ENCODE data around the gene STXBP3. TPM values are rescaled to one million over a fixed set of nuclear protein-coding genes. Genes with fewer than 3 reads are reported as not detected.

Gene STXBP3
- total and polyA plus RNA-seq, 2 experiments from 2014 or later, result 25.0 to 77.5 TPM

DNA sequence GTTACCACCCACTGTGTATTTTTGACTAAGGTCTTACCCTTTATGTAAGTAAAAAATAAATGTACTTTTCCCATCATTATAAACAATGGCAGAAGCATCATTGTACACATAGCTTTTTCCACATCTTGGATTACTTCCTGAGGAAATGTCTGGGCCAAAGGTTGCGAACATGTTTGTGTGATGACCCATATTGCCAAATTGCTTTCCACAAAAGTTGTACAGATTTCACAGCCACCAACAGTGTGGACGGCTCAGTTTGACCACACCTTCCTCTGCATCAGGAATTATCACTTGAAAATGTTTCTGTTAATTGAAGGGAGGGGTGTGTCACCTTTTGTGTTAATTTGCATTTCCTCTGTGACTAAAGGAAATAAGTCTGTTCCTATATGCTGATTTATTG is 84.8 kb downstream of the STXBP3 start:
- Histone ChIP-seq H3K9me3 (ENCODE audit: low read depth) (no peaks in the 10 kb centered on the region), H3K4me1 (ENCODE audit: insufficient read depth) (peaks cover 19% of the 10 kb centered on the region), H3K36me3 (replicated peaks; ENCODE audit: insufficient read depth, low read depth) (no peaks in the 10 kb centered on the region), H3K27me3 (no peaks in the 10 kb centered on the region), H3K4me2 (peak overlapping the region; percentile 15), H3K79me2 (no peaks in the 10 kb centered on the region), H3K9me2 (replicated peaks; ENCODE audit: insufficient read depth) (no peaks in the 10 kb centered on the region), H3K4me3 (no peak overlapping the region), H4K20me1 (ENCODE audit: insufficient read depth, poor library complexity, severe bottlenecking) (no peaks in the 10 kb centered on the region), H3K27ac (peak overlapping the region; percentile 83), H2AFZ (peak overlapping the region; percentile 22)
- 52% methylated on average over 2 of the region's 2 CpGs for WGBS (ENCODE audit: low lambda C conversion rate, missing lambda C conversion rate)
- TF ChIP-seq, protein P1, sequence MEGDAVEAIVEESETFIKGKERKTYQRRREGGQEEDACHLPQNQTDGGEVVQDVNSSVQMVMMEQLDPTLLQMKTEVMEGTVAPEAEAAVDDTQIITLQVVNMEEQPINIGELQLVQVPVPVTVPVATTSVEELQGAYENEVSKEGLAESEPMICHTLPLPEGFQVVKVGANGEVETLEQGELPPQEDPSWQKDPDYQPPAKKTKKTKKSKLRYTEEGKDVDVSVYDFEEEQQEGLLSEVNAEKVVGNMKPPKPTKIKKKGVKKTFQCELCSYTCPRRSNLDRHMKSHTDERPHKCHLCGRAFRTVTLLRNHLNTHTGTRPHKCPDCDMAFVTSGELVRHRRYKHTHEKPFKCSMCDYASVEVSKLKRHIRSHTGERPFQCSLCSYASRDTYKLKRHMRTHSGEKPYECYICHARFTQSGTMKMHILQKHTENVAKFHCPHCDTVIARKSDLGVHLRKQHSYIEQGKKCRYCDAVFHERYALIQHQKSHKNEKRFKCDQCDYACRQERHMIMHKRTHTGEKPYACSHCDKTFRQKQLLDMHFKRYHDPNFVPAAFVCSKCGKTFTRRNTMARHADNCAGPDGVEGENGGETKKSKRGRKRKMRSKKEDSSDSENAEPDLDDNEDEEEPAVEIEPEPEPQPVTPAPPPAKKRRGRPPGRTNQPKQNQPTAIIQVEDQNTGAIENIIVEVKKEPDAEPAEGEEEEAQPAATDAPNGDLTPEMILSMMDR (IDR thresholded peaks at IDR 0.05; ENCODE audit: poor library complexity), result no peak
- no peak for TF ChIP-seq EZH2 (IDR thresholded peaks at IDR 0.05; ENCODE audit: borderline replicate concordance)
- TF ChIP-seq EZH2phosphoT487 (IDR thresholded peaks at IDR 0.05; ENCODE audit: low read depth, severe bottlenecking, unreplicated experiment), result no peak
- DNase-seq (ENCODE audit: low spot score), result no peak

DNA sequence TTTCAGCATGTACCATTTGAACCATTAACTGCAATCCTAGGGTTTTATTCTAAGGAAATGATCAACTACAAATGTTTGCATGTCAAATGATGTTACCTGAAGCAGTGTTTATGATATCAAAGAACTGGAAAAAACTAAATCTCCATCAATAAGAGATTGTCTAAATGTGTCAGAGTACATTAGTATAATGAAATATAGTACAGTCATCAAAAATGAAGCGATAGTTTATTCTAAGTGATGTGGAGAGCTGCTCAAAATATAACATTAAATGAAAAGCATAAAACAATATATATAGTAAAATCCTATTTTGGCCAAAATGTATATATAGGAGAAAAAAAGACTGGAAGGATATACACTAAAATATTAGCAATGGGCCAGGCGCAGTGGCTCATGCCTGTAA is 86.5 kb downstream of the STXBP3 start:
- Histone ChIP-seq H3K27ac (no peak overlapping the region), H3K4me3 (no peak overlapping the region), H2AFZ (no peak overlapping the region), H4K20me1 (ENCODE audit: insufficient read depth, poor library complexity, severe bottlenecking) (no peaks in the 10 kb centered on the region), H3K9me2 (replicated peaks; ENCODE audit: insufficient read depth) (no peaks in the 10 kb centered on the region), H3K79me2 (no peaks in the 10 kb centered on the region), H3K9me3 (ENCODE audit: low read depth) (no peaks in the 10 kb centered on the region), H3K27me3 (no peaks in the 10 kb centered on the region), H3K4me2 (no peak overlapping the region), H3K36me3 (replicated peaks; ENCODE audit: insufficient read depth, low read depth) (no peaks in the 10 kb centered on the region), H3K4me1 (ENCODE audit: insufficient read depth) (peaks cover 19% of the 10 kb centered on the region)
- DNase-seq (ENCODE audit: low spot score), result no peak
- WGBS (ENCODE audit: low lambda C conversion rate, missing lambda C conversion rate), result 97% methylated on average over 2 of the region's 2 CpGs
- TF ChIP-seq EZH2 (IDR thresholded peaks at IDR 0.05; ENCODE audit: borderline replicate concordance), result no peak
- TF ChIP-seq, protein P1 (IDR thresholded peaks at IDR 0.05; ENCODE audit: poor library complexity), result no peak
- no peak for TF ChIP-seq EZH2phosphoT487 (IDR thresholded peaks at IDR 0.05; ENCODE audit: low read depth, severe bottlenecking, unreplicated experiment)

DNA sequence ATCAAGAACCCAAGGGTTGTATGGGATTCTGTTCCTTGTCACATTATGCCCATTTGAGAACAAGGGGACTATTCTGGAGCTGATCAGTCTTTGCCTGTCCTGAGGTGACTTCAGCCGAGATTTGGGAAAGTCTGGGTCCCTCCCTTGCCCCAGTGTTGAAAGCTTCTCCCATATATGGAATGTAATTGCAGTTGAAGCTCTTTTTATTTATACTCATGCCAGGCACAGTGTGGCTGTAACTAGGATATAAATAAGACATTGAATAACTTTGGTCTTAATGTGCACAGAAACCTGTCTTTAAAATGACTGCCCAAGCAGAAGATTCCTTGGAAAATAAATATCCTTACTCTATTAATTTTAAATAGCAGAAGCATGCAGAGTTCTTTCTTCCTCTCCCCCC is 95.2 kb downstream of the STXBP3 start:
- 52% methylated on average over 1 of the region's 1 CpG for WGBS (ENCODE audit: low lambda C conversion rate, missing lambda C conversion rate)
- Histone ChIP-seq H3K27me3 (no peaks in the 10 kb centered on the region), H3K9me2 (replicated peaks; ENCODE audit: insufficient read depth) (no peaks in the 10 kb centered on the region), H4K20me1 (ENCODE audit: insufficient read depth, poor library complexity, severe bottlenecking) (no peaks in the 10 kb centered on the region), H3K4me3 (no peak overlapping the region), H3K36me3 (replicated peaks; ENCODE audit: insufficient read depth, low read depth) (no peaks in the 10 kb centered on the region), H2AFZ (no peak overlapping the region), H3K27ac (no peak overlapping the region), H3K79me2 (no peaks in the 10 kb centered on the region), H3K4me2 (no peak overlapping the region), H3K9me3 (ENCODE audit: low read depth) (no peaks in the 10 kb centered on the region), H3K4me1 (ENCODE audit: insufficient read depth) (no peaks in the 10 kb centered on the region)
- DNase-seq (ENCODE audit: low spot score), result no peak
- TF ChIP-seq, protein P1 (IDR thresholded peaks at IDR 0.05; ENCODE audit: poor library complexity), result no peak
- TF ChIP-seq EZH2phosphoT487 (IDR thresholded peaks at IDR 0.05; ENCODE audit: low read depth, severe bottlenecking, unreplicated experiment) (no peak), EZH2 (IDR thresholded peaks at IDR 0.05; ENCODE audit: borderline replicate concordance) (no peak)

All from hepatocyte (in vitro differentiated cells).